NK-92 treated with Interleukin-12 subunit alpha and Interleukin-12 subunit beta, amount 100 ng/mL, for 24 hours (cell line): ENCODE results near the gene SPOCK1.

ENCODE experiments used
- DNase-seq: peaks from one replicate; lab custom pipeline; 2025; lab: John Stamatoyannopoulos, UW

Gene SPOCK1

DNA sequence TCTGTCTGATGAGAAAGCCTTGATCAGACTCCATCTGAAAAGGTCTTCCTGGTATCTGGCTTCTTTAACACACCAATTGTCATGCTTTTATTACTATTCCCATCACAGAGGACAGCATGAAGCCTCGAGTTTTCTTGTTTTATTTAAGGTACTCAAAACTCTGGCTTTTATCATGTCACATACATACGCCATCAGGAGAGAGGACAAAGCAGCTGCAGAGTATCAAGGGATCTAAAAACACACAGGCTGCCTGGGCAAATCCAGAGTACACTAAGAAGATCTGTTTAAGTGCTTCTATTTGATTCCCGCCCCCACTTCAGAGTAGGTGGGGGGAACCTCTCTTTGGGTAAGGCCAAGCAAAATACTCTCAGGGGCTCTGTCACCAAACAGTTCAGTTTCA is 277.2 kb downstream of the SPOCK1 start:
- DNase-seq, result no peak

GRCh38 chr5:137220523-137220927 is 278.6 kb downstream of the SPOCK1 start:
- DNase-seq, result peak; percentile 14

DNA sequence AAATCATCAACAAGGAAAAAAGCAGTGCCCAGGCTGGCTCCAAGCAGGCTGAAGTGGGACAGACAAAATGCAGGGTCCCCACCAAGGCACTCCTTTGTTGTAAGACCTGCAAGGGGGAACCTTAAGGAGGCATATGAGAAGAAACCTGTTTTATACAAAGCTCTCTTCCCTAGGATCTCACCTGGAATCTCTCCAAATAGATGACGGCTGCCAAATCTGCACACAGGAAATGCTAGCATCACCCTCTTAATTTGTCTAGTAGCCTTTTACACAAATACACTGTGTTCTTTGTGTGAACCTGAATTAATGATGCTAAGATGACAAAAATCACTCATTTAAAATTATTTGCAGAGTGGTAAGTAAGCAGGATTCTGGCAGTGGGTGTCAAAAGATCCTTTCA is 280.2 kb downstream of the SPOCK1 start:
- DNase-seq, result no peak

DNA sequence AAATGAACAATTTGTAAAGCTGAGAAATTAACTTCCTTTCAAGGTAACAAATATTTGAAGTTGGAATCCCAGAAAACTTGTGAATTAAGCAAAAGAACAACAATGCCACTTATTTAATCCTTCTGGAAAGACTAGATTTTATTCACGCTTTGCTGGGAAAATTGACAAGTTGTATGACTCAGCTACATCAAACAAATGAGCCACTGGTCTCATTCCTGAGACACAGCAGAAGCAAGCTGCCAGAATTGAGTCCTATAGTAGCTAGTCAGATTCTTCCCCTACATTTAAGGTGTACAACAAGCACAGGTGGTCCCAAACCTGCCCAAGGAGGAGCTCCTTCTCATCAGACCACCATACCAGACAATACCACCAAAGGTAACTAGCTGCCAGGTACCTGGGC is 280.7 kb downstream of the SPOCK1 start:
- no peak for DNase-seq

DNA sequence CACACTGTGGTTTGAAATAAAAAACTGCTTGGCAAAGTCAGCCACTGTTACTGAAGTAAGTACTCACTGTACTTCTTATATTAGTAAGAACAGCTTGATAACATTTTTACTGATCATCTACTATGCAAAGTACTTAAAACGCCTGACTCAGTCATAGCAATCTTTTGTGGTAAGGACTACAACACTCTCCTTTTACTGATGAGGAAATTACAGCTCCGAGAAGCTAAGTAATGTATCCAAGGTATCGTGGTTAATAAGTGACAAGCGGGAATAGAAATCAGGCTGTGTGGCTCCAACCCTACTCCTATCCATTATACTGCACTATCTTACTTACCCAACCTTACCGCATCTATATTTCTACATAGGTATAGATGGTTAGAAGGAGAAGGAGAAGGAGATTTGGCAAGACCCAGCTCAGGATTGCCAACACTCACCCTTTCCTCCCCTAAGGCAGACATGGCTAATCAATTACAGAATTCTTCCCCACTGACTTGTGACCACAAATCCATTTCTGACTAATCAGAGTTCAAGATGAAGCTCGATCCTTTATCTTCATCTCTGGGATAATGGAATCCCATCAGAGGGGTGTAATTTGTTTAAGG is 281.4 kb downstream of the SPOCK1 start:
- DNase-seq, result no peak

DNA sequence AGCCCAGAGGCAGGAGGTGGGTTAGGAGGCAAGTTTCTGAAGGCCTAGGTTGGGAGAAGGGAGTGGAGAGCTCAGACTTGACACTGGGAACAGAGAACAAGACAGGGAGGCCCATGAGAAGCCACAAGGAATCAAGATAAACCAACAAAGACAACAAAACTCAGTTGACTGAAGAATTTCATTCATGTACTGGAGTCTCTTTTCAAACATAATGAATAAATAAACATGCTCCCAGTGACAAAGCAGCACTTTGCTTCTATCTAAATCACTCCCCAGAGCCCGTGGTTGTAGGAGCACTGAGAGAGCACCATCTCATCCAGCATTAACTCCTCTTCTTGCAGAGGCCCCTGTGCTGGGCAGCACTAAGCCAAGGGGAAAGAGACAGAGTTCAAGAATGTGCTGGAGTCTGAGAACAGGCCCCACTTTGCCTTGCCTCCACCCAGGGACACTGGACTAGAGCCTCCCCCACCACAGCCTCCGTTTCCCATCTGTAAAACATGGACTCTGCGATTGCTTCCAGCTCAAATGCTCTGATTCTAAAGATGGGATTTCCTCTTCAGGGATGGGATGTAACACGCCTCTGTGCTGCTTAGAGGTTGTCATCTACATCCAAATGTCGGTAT is 282.0 kb downstream of the SPOCK1 start:
- no peak for DNase-seq

GRCh38 chr5:137215780-137216179 is 283.3 kb downstream of the SPOCK1 start:
- DNase-seq, result no peak

DNA sequence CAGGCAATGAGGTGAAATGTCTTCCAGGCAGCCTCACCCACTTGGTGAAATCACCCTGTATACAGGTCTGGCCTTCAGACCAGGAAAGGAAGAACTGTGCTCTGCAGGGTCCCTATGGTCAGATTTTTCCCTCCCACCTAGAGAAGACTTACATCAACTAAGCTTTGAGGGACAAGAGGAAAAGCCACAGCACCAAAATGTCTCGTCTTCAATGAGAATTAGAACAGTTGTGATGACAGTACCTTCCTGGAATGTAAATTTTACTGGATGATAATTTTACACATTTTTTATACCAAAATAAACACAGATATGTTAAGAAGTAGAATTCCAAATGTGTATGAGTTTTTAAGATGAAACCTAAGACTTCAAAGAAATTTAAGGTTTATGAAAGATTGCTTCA is 283.9 kb downstream of the SPOCK1 start:
- no peak for DNase-seq

DNA sequence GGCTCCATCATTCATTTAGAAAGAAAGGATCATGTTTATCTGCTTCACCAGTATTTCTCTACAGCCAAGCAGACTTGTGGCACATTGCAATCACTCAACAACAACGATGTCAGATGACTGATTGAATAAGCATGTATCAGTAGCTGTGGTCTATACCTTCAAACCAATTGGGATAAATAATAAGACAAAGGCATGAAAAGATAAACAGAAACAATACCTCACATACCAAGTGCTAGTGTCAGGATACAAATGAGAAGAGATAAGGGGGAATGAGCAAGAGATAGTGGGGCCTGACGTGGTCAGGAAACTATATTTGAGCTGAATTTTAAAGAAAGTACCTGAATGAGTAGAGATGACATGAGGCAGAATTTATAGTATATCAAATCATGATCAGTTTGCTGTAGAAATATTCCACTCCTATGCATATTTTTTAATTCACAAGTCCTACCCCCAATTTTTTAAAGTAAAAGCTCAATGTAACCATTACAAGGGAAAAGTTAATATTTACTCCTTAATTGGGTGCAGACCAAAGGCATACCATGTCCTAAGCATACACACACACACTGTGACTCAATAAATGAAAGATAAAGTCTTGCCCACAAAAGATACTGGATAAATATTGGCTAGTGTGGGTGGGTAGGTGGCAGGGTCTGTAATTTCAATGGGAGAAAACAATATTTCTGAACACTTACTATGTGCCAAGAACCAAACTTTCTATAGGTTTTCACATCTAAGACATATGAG is 284.5 kb downstream of the SPOCK1 start:
- no peak for DNase-seq

- no peak for DNase-seq
Observed at GRCh38 chr5:137212471-137212870, 286.7 kb downstream of the SPOCK1 start.

- DNase-seq, result no peak
Observed at GRCh38 chr5:137209232-137209809, 289.8 kb downstream of the SPOCK1 start.

- DNase-seq, result no peak
Observed at GRCh38 chr5:137207023-137207760, 291.9 kb downstream of the SPOCK1 start.

DNA sequence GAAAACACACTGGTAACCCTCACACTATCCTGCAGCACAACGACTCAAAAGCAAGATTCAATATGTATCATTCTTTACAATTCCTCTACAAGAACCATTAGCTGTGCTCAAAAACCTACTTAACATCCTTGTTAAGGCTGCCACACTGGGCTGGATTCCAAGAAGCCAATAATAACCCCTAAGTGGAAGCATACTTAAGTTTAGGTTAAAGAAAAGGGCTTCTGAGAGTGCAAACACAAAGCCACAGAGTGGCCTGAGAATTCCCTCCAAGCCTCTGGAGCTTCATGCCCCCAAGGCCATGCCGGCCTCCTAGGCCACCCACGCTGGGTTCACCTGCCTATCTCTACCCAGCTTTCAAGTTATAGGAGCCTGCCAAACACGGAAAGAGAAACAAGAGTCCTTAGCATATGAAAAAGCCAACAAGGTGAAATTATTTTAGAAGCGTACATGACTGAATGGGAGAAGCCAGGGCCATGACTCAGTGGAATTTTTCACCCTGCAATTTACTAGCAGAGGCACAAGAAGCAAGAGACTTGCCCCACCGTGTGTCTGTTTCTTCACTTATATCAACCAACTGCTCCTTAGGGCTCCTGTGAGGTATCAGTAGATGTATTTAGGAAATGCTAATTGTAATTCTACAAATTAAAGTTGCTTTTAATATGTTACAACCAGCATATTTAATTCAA is 293.0 kb downstream of the SPOCK1 start:
- DNase-seq, result no peak

DNA sequence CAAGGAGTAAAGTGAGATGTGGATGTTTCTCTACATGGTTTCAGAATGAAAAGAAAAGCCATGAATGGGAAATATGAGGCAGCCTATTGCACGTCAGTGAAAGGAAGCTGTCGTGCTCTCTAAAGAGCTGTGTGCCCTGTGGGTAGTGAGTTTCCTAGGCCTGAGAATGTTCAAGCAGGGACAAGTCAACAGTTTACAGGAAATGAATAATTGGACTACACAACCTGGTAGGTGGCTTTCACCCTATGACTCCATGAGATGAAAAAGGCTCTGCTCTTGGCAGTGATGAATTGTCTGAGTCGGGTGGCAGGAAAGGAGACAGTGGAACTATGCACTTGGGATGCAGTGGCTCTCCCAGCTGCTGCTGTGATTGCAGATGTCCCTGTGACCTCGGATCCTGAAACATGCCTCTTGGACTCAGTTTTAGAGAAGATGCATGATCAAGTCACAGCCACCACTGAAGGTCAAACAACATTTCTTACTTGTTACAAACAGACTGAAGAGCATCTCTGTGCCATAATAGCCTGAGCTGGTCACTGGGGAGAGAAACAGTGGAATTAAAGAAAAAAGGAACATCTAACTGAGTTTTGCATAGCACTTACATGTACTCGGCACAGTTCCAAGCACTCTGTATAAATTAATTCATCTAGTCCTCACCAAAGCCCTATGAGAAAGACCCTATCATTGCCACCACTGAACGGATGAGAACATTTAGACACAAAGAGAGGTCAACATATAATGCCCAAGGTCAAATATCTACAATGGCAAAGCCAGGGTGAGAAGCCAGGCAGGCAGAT is 293.7 kb downstream of the SPOCK1 start:
- DNase-seq, result no peak

- no peak for DNase-seq
Observed at GRCh38 chr5:137203011-137203632, 296.0 kb downstream of the SPOCK1 start.

DNA sequence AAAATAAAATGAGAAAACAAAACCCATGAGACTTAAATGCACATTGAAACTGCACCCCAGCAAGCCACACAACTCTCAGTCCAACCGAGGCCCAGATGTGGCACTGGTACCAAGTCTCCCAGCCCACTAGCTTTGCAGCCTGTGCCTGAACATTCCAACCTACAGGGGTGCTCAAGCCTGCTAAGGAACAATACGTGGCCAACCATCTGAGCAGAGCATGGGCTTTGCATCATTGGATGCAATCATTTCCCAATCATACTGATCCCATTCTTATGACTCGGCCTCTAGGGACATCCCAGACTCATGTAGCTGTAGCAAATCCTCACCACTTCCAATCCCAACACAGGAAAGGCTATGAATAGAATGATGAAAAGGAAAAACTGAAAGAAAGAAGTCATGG is 297.2 kb downstream of the SPOCK1 start:
- DNase-seq, result no peak

DNA sequence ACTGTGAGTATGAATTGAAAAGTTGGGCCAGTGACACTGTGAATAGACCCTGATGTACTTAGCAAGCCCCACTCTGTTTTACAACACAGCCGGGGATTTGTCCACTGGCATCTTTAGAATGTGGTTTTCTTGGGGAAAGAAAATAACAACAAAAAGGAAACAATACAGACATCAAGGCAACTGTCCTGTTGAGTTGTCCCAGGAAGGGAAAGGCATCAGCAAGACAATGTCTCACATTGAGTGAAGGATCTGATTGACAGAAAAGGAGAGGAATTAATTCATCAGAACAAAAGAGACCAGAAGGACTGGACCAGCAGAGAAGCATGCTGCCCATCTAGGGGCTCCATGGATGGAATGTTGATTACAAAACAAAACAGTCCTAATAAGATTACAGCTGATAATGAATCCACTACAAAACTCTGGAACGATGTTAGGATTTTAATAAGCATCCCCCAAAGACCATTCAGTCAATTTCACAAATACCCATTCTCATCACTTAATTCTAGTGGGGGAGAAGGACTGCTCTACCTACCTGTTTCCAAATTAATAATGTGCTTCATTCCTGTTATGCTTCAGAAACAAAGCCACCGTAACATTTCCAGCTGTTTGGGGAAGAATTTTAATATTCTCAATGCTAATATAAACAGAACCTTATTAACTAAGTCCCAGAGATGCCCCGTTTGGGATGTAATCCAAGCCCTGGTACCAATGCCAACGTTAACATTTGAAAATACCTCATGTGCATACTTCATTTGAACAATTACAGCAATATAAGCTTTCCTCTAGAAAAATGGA is 298.0 kb downstream of the SPOCK1 start:
- DNase-seq, result no peak

- DNase-seq, result no peak
Observed at GRCh38 chr5:137199966-137200365, 299.2 kb downstream of the SPOCK1 start.

DNA sequence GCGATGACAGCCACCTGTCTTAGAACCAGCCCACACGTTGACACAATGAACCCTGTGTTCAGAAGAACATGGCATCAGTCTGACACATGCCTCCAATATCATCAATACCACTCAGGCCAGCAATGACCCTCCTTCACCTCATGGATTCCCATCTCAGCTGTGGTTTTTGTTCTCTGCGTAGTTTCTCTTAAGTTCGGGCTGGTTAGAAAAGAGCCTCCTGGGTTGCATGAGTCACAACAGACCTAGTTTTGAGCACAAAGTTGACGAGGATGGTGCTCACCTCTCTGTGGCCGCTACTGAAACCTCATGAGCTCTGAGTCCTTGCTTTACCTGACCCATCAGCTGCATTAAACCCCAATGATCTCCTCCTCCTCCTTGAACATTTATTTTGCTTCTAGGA is 299.9 kb downstream of the SPOCK1 start:
- DNase-seq, result no peak

DNA sequence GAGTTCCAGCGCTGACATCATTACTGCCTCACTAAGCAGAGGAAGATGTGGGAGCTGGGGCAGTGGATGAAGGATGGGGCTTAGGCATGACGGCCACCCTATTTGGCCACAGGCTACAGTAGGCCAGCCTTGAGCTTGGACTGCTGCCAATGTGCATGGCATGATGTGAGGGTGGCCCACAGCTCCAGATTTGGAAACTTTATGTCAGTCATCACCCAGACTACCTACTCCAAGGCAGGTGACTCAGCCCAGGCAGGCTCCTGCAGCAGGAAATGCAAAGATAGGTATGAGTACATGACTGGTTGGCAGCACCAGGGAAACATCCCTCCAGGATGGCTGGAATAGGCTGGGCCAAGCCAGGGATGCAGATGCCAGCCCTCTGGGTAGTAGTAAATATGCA is 303.6 kb downstream of the SPOCK1 start:
- DNase-seq, result no peak
